ENCODE data around the gene DDIT4.

DDIT4 gene

DNA sequence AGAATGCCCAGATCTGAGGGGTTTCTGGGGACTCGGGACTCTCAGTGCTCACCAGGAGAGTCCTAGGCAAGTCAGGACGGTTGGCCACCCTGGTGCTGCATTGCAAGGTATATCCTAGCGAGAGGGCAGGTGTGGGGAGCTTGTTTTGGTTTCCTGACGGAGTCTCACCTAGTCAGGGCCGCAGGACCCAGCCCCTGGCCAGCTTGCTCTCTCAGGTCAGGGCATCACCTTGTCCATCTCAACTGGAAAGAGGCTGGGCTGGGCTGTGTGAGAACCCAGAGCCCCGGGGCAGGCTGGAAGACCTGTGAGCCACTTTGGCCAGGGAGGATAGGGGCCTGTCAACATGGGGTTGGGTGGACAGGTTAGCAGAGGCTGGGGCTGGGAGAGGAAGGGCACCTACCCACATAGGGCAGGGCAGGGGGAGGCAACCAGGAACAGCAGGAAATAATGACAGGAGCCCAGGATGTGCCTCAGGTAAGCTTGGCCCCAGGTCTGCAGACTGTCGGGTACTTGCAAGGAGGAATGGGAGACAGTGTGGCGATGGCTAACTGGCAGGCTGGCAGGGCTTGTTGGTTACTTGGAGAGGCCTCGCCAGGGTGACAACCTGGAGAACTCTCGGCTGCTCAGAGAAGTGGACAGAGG, 49.5 kb downstream of the DDIT4 start:
- no peak overlapping the region for H3K4me3 ChIP-seq (ENCODE audit: low read depth, low read length)
- H3K36me3 ChIP-seq, result no peaks in the 10 kb centered on the region
- H3K4me1 ChIP-seq, result peaks cover 36% of the 10 kb centered on the region
- TF ChIP-seq, protein P1, sequence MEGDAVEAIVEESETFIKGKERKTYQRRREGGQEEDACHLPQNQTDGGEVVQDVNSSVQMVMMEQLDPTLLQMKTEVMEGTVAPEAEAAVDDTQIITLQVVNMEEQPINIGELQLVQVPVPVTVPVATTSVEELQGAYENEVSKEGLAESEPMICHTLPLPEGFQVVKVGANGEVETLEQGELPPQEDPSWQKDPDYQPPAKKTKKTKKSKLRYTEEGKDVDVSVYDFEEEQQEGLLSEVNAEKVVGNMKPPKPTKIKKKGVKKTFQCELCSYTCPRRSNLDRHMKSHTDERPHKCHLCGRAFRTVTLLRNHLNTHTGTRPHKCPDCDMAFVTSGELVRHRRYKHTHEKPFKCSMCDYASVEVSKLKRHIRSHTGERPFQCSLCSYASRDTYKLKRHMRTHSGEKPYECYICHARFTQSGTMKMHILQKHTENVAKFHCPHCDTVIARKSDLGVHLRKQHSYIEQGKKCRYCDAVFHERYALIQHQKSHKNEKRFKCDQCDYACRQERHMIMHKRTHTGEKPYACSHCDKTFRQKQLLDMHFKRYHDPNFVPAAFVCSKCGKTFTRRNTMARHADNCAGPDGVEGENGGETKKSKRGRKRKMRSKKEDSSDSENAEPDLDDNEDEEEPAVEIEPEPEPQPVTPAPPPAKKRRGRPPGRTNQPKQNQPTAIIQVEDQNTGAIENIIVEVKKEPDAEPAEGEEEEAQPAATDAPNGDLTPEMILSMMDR (IDR thresholded peaks at IDR 0.05; ENCODE audit: low read depth, low read length), result no peak
- no peaks in the 10 kb centered on the region for H3K9me3 ChIP-seq
- H3K27me3 ChIP-seq, result no peaks in the 10 kb centered on the region
- no peak for DNase-seq

DNA sequence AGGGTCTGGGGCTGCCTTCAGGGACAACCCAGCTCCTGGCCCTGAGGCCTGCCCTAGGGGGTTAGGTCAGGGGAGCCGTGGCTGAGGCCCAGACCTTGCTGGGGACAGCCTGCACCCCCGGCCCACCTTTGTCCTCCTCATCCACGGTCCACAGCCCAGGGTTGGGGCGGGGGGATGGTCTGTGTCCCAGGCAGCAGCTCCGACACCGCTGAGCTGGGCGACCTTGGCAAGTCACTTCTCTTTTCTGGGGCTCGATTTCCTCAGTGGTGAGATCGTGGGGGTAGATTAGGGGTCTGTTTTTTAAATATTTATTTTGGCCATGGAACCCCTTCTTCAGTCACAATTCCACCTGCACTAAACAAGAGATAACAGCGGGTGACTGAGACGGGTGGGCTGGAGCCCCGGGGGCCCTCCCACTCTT, 50.1 kb downstream of the DDIT4 start:
- no peaks in the 10 kb centered on the region for H3K9me3 ChIP-seq
- no peak overlapping the region for H3K4me3 ChIP-seq (ENCODE audit: low read depth, low read length)
- no peaks in the 10 kb centered on the region for H3K36me3 ChIP-seq
- no peak for DNase-seq
- TF ChIP-seq, protein P1 (IDR thresholded peaks at IDR 0.05; ENCODE audit: low read depth, low read length), result no peak
- H3K4me1 ChIP-seq, result peaks cover 41% of the 10 kb centered on the region
- no peaks in the 10 kb centered on the region for H3K27me3 ChIP-seq

Data from BE2C (cell line).